ENCODE data around the gene DLG2. TPM values are rescaled to one million over a fixed set of nuclear protein-coding genes. Genes with fewer than 3 reads are reported as not detected.

DLG2 gene
- total RNA-seq, 1 experiment from 2014 or later, result 2.3 TPM

- DNase-seq (ENCODE audit: low read depth), result peak; percentile 8
Measured at GRCh38 chr11:84564180-84564866, 1062.8 kb downstream of the DLG2 start.

GRCh38 chr11:84563356-84563755 lies 1063.8 kb downstream of the DLG2 start:
- DNase-seq (ENCODE audit: low read depth), result no peak

GRCh38 chr11:84560206-84560605 lies 1066.9 kb downstream of the DLG2 start:
- no peak for DNase-seq (ENCODE audit: low read depth)

DNA sequence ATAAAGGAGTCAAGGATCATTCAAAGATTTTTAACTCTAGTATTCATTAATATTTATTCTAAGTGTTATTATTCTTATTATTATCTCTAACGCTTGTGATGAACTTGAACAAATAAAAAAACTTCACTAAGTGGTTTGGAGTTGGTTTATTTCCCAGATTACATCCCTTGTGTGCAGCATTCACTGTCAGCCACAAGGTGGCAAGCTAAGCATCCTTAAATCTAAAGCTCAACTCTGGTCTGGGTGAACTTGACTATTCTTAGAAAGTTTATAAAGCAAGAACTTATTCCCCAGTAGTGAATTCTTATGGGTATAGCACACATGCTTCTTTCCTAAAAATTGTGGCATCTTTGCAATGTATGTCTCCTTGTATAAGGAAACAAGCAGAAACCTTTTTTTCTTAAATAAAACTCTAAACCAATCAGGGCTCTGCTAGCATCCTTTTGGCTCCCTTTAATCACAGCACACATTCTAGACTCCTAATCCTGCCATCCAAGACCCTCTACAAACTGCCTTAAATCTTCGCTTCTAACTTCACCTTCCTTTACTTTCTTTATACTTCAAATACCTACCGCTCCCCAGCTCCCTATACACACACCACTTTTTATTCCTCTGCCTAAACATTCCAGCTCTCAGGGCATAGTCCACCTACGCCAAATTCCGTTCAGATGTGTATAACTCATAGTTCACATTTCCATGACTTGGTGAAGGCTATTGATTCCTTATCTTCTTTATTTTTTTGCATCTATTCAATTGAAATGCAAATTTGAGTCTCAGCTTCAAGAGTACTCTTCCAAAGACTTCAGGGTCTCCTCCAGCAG lies 1068.8 kb downstream of the DLG2 start:
- peak; percentile 6 for DNase-seq (ENCODE audit: low read depth)

- no peak for DNase-seq (ENCODE audit: low read depth)
Measured at GRCh38 chr11:84552791-84553190, 1074.4 kb downstream of the DLG2 start.

DNA sequence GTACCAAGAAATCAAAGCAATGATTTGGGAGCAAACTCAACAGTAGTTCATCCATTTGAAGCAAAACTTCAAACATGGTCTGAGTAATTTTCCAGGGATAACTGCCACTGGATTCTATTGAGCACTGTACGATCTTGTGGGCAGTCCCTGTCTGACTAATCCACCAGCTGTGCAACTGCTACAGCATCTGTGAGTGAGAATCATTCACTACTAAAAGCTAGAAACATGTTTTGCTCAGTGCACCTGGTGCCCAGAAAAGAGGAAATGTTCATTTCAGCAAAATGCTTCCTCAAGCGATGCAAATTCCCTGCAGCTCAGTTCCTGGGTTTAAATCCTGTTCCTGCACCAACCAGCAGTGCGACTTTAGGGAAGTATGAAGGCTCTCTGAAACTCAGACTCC lies 1077.9 kb downstream of the DLG2 start:
- DNase-seq (ENCODE audit: low read depth), result no peak

GRCh38 chr11:84544566-84544965 lies 1082.6 kb downstream of the DLG2 start:
- no peak for DNase-seq (ENCODE audit: low read depth)

DNA sequence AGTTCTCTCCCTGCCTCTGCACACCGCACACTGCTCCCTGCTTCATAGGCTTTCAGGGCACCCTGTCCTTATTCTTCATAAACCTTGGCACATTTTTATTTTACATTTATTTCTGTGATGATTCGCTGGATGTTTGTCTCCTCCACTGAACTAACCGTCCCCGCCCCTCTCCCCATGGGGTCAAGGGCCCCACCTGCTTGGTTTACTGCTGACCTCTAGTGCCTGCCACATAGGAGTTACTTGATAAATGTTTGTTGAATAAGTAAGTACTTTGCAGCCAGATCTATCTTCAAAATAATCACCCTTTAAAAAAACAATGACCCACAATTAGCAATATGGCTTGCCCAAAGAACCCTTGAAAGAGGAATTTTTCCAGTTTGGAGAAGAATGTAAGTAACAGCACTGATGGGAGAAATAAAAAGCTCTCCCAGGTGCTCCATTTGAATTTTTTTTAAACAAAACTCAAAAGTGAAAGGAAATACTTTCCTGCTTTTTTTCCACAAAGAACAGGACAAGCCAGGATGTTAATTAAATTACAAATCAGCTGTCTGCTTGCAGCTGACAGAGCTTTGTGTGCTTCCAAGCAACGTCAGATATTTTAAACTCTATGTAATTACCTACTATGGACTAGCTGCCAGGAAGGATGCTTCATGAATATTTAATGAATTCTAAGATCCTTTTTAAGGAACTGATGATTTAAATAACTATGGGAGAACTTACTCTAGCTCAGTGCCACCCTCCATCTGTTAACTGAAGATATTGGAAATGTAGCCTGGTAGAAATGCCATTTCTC lies 1083.6 kb downstream of the DLG2 start:
- no peak for DNase-seq (ENCODE audit: low read depth)

- DNase-seq (ENCODE audit: low read depth), result no peak
Measured at GRCh38 chr11:84541731-84542340, 1085.3 kb downstream of the DLG2 start.

GRCh38 chr11:84536456-84536855 lies 1090.7 kb downstream of the DLG2 start:
- no peak for DNase-seq (ENCODE audit: low read depth)

- DNase-seq (ENCODE audit: low read depth), result no peak
Measured at GRCh38 chr11:84532364-84532763, 1094.8 kb downstream of the DLG2 start.

DNA sequence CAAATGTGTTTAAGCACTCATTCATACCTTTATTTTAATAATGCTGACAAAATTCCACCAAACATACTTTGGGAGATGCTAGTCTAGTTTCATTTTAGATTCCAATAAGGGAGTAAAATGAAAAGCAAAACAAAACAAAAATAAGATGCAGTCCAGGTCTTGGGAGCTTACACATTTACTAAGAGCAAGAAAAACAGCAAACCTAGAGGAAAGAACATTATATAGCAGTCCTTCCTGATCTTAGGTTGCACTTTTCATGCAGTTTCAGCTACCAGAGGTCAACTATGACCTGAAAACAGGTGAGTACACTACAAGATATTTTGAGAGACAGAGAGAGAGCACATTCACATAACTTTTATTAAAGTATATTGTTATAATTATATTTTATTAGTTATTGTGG lies 1100.9 kb downstream of the DLG2 start:
- DNase-seq (ENCODE audit: low read depth), result no peak

GRCh38 chr11:84524422-84525051 lies 1102.6 kb downstream of the DLG2 start:
- DNase-seq (ENCODE audit: low read depth), result no peak

DNA sequence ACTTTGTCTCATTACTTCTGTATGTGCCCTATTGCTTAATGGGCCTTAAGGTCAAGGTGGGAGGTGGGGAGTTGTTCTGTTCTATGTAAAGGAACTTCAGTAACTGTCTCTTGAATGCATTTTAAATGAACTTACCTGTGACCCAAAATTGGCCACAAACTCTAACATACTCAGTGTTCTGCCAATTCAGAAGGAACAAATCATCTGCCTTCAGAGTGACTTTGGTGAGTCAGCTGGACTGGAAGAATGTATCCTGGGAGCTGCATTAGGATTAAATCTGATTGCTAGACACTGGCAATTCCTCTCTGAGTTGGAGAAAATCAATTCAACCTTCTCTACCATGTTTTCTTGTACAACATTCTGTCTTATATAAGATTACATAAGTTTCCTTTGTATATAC lies 1104.8 kb downstream of the DLG2 start:
- DNase-seq (ENCODE audit: low read depth), result no peak

GRCh38 chr11:84518631-84519183 lies 1108.4 kb downstream of the DLG2 start:
- DNase-seq (ENCODE audit: low read depth), result no peak

DNA sequence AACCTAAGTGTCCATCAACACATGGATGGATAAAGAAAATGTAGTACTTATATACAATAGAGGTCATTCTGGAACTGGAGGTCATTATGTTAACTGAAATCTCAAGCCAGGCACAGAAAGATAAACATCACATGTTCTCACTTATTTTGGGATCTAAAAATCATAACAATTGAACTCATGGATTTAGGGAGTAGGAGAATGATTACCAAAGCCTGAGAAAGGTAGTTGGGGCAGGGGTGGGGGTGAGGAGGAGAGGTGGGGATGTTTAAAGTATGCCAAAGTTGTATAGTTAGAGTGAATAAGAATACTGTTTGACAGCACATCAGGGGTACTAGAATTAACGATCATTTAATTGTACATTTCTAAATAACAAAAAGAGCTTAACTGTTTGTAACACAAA lies 1112.7 kb downstream of the DLG2 start:
- DNase-seq (ENCODE audit: low read depth), result no peak

- DNase-seq (ENCODE audit: low read depth), result no peak
Measured at GRCh38 chr11:84503503-84503902, 1123.6 kb downstream of the DLG2 start.

DNA sequence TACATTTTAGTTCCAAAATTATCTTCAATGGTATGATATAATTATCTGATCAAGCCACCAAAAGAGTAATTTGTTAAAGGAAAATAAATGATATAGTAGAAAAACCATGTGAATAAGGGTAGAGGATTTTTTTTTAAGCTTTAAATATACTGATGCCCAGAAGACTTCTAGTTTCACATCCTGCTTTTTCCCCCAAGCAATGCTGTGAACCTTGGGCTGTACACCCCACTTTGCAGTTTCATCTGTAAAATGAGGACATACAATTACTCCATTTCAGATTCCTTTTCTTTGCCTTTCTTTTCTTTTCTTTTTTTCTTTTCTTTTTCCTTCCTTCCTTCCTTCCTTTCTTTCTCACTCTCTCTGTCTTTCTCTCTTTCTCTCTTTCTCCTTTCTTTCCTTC lies 1125.4 kb downstream of the DLG2 start:
- DNase-seq (ENCODE audit: low read depth), result no peak

DNA sequence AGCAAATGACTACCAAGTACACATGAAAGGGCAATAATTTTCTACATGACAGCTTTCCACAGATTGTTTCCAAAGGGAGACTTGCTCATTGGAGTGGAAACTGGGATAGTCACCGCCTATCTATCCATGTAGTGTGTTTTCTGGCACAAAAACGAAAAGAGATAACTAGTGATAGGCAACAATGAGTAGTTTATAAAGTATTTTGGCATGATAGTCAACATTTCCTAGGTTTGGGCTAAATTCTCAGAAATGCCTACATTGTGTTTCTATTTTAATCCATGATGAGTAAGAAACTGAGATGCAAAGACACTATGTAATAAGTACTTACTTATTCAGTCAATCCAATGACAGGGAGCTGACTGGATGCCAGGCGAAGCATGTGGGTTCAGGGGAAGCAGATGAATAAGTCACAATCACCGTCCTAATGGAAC lies 1129.1 kb downstream of the DLG2 start:
- DNase-seq (ENCODE audit: low read depth), result no peak

DNA sequence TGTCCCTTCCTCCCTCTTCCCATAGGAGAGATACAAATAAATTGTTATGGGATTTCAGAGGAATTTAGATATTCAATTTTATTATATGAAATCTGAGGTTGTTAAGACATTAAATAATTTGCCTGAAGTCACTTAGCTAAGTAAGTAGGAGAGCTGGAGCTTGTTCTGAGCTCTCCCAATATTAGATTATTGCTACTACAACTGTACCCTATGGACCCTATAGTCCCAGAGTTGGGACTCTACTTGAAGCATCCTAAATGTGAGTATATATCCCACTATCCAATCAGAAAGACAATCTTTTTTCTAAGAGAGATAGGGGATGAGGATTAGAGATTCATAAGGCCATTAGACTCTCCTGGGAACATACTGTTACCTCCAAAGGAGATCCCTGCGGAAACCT lies 1130.0 kb downstream of the DLG2 start:
- no peak for DNase-seq (ENCODE audit: low read depth)

- DNase-seq (ENCODE audit: low read depth), result no peak
Measured at GRCh38 chr11:84496122-84496521, 1131.0 kb downstream of the DLG2 start.
